ENCODE measurements around the gene RBM3.

GRCh38 chrX:48531358-48531959 is 42.8 kb upstream of the RBM3 start:
- TF ChIP-seq CTCF (conservative IDR thresholded peaks at IDR 0.05) (no peak), ZFX (IDR thresholded peaks at IDR 0.05) (no peak)

Measured in C4-2B (cell line).